Ishikawa (cell line): Measurements from ENCODE around the gene CUEDC2.

ENCODE experiments used
- CEBPB ChIP-seq: IDR thresholded peaks from 2 replicates; pipeline ENCODE4 v1.6.1; 2012
- CREB1 ChIP-seq: IDR thresholded peaks from 2 replicates; pipeline ENCODE4 v1.6.1; 2012; ENCODE audit warnings: low read depth
- EGR1 ChIP-seq: IDR thresholded peaks from 2 replicates; pipeline ENCODE4 v1.6.1; 2012
- EP300 ChIP-seq: IDR thresholded peaks from 2 replicates; pipeline ENCODE4 v1.6.1; 2012; ENCODE audit warnings: borderline replicate concordance
- FOXM1 ChIP-seq: IDR thresholded peaks from 2 replicates; pipeline ENCODE4 v1.6.1; 2012; ENCODE audit warnings: low read depth, borderline replicate concordance
- NFIC ChIP-seq: IDR thresholded peaks from 2 replicates; pipeline ENCODE4 v1.6.1; 2012
- RAD21 ChIP-seq: IDR thresholded peaks from 2 replicates; pipeline ENCODE4 v1.6.1; 2012; ENCODE audit warnings: low read depth
- TAF1 ChIP-seq: IDR thresholded peaks from 2 replicates; pipeline ENCODE4 v1.6.1; 2012; ENCODE audit warnings: low read depth, mild to moderate bottlenecking
- TCF12 ChIP-seq: IDR thresholded peaks from 2 replicates; pipeline ENCODE4 v1.6.1; 2012; ENCODE audit warnings: low read depth
- YY1 ChIP-seq: IDR thresholded peaks from 2 replicates; pipeline ENCODE4 v1.6.1; 2012; ENCODE audit warnings: low read depth
- ZBTB7A ChIP-seq: IDR thresholded peaks from 2 replicates; pipeline ENCODE4 v1.6.1; 2012; ENCODE audit warnings: low read depth
- TF ChIP-seq, protein P1 (sequence below): IDR thresholded peaks from 2 replicates; pipeline ENCODE4 v1.6.1; 2012
- TF ChIP-seq, protein P2 (sequence below): IDR thresholded peaks from 2 replicates; pipeline ENCODE4 v1.6.1; 2012; ENCODE audit warnings: low read depth, mild to moderate bottlenecking
- TF ChIP-seq, protein P3 (sequence below): IDR thresholded peaks from 2 replicates; pipeline ENCODE4 v1.6.1; 2012

Gene CUEDC2

GRCh38 chr10:102411341-102412255 lies 20.8 kb downstream of the CUEDC2 start:
- TF ChIP-seq, protein P1, sequence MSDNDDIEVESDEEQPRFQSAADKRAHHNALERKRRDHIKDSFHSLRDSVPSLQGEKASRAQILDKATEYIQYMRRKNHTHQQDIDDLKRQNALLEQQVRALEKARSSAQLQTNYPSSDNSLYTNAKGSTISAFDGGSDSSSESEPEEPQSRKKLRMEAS: no peak

GRCh38 chr10:102410429-102411073 lies 21.8 kb downstream of the CUEDC2 start:
- TF ChIP-seq YY1 (no peak), CREB1 (no peak), RAD21 (no peak), CEBPB (no peak), FOXM1 (no peak), TCF12 (no peak), EGR1 (no peak), NFIC (no peak), TAF1 (no peak), ZBTB7A (no peak)
- TF ChIP-seq, protein P1: no peak
- TF ChIP-seq, protein P2, sequence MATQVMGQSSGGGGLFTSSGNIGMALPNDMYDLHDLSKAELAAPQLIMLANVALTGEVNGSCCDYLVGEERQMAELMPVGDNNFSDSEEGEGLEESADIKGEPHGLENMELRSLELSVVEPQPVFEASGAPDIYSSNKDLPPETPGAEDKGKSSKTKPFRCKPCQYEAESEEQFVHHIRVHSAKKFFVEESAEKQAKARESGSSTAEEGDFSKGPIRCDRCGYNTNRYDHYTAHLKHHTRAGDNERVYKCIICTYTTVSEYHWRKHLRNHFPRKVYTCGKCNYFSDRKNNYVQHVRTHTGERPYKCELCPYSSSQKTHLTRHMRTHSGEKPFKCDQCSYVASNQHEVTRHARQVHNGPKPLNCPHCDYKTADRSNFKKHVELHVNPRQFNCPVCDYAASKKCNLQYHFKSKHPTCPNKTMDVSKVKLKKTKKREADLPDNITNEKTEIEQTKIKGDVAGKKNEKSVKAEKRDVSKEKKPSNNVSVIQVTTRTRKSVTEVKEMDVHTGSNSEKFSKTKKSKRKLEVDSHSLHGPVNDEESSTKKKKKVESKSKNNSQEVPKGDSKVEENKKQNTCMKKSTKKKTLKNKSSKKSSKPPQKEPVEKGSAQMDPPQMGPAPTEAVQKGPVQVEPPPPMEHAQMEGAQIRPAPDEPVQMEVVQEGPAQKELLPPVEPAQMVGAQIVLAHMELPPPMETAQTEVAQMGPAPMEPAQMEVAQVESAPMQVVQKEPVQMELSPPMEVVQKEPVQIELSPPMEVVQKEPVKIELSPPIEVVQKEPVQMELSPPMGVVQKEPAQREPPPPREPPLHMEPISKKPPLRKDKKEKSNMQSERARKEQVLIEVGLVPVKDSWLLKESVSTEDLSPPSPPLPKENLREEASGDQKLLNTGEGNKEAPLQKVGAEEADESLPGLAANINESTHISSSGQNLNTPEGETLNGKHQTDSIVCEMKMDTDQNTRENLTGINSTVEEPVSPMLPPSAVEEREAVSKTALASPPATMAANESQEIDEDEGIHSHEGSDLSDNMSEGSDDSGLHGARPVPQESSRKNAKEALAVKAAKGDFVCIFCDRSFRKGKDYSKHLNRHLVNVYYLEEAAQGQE: no peak
- TF ChIP-seq, protein P3, sequence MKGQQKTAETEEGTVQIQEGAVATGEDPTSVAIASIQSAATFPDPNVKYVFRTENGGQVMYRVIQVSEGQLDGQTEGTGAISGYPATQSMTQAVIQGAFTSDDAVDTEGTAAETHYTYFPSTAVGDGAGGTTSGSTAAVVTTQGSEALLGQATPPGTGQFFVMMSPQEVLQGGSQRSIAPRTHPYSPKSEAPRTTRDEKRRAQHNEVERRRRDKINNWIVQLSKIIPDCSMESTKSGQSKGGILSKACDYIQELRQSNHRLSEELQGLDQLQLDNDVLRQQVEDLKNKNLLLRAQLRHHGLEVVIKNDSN: no peak

DNA sequence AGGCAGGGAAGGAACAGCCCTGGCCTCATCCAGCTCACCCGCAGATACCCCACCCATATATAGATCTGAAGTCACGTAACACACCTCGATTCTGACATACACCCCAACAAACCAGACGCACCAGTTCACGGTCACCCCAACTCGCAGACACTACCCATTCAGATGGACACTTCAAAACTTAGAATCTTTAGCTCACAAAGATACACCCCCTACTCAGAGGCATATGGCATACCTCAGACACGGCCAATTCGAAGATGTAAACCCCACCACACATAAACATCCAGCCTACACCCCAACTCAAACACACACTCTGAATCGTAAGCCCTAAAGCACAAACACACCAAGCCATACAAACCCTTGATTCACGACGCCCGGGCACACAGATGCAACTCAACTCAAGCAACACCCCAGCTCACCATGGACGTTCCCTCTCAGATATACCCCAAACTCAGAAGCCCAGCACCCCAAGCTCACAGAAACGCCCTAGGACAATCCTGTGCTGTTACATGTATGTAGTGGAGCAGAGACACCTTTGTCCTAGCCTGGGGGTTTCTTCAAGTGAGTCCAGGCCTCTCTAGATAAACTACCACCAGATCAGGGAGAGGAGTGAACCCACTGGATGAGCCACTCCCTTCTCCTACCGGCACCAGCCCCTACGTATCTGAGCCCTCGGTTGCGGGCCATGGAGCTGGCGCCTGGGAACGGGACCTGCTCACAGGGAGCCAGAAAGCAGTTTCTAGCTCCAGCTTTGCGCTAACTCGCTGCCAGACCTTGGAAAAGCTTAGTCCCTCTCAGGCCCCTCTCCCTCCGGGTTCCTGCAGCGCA lies 22.6 kb downstream of the CUEDC2 start:
- TF ChIP-seq FOXM1 (no peak), TCF12 (no peak), NFIC (no peak), EGR1 (no peak)
- TF ChIP-seq, protein P3: no peak
- TF ChIP-seq, protein P2: no peak

DNA sequence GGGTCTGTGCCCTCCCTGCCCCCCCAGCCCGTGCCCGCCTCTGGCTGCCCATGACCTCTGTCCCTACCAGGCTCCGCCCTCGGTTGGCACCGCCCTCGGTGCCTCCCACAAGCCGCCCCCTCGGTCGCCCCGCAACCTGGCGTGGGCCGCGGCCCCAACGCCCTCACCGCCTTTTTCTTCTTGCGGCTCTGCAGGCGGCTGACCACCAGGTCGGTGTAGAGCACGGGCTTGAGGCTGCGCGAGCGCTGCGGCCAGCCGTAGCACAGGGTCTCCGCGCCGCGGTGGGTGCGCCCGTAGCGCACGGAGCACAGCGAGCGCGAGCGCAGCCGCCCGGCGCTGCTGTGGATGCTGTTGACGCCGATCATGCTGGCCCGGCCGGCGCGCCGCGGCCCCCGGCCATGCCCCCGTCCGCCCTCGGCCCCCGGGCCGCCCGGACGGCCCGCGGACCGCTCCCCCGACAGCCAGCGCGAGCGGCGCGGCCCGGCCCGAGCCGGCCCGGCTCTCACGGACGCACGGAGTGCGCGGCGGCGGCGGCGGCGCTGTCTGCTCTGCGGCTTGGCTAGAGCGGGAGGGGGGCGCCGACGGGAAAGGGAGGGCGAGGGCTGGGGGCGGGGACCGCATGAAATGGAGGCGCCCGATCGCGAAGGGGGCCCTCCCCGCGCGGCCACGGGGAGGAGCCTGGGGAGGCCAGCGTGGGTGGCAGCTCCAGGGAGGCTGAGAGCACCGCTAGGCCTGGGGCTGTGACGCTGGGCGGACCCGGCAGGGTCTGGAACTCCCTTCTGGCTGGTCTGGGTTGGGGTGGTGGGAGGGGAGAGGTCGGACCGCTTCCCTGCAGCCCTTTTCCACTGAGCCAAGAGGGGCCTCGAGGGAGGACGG lies 23.4 kb downstream of the CUEDC2 start:
- TF ChIP-seq EGR1 (peak; percentile 95), EP300 (no peak), YY1 (peak; percentile 44; the same call in 1 of the 2 replicates), ZBTB7A (peak; percentile 48; the same call in 1 of the 2 replicates)

DNA sequence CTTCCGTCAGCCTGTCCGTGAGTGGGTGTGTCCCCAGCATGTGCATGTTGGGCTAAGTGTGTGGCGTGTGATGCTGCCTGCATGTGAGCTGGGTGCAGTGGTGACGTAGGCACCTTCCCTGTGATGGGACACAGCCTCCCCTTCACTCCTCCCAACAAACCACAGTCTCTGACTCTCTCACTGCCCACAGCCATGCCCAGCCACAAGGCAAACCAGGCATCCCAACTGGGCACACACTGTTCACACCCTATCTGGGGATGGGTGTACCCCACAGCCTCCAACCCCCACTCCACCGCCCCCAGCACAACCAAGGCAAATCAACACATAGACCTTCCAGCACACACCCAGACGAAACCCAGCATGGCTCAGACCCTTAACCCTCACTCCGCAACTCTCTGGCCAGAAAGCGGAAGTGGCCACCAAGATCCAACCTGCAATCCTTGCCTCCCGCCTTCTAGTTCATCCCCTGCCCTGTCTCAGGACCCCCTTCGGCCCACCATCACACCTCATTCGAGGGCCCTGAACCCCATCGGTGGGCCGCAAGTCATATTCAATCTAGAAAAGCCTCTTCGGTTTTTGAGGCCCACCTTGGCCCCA lies 24.1 kb downstream of the CUEDC2 start:
- no peak for TF ChIP-seq CREB1
- TF ChIP-seq, protein P3: no peak
- no peak for TF ChIP-seq CEBPB
